Erythroblast (primary cell): Measurements from ENCODE around the gene TSFM.

ENCODE experiments used
- GATA1 ChIP-seq: IDR thresholded peaks from 2 replicates; pipeline ENCODE4 v1.6.1; 2011; ENCODE audit warnings: low read depth, mild to moderate bottlenecking, control low read depth, low read length, moderate library complexity
- POLR2A ChIP-seq: IDR thresholded peaks from 2 replicates; pipeline ENCODE4 v1.6.1; 2011; ENCODE audit warnings: mild to moderate bottlenecking, low read length

DNA sequence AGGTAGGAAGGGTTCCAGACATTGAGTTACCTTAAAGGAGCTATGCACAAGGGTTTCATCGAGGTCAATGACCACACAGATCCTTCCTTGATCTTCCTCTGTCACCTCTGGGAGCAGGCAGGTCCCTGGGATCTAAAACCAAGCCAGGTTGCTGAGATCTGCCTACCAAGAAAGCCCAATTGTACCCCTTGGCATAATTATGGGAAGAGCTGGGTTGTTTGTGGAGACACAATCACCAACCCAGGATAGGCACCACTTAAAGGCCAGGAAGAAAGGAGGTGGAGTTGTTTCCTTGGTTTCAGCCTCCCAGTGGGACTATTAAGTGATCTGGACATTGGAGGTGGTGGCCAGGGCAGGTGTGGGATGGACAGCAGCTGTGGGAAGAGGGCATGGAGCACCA lies 44.4 kb downstream of the TSFM start:
- TF ChIP-seq POLR2A (no peak), GATA1 (no peak)
